Duodenal mucosa (tissue), 2 donors: Measurements from ENCODE around the gene AKAP8.

Experiments
- H3K27ac ChIP-seq: one replicate; pipeline ENCODE4 v1.7.0; 2013; ENCODE audit warnings: low read depth, low read length
- H3K27me3 ChIP-seq, 2 donors: one replicate each; pipeline ENCODE4 v1.7.0; 2013; ENCODE audit warnings: low read length in 2 of 2, control low read depth in 1 of 2; ENCODE audit not compliant: insufficient read depth in 2 of 2, control insufficient read depth in 1 of 2
- H3K36me3 ChIP-seq, 2 donors: one replicate each; pipeline ENCODE4 v1.7.0; 2013; ENCODE audit warnings: low read length in 2 of 2, control low read depth in 1 of 2; ENCODE audit not compliant: insufficient read depth in 2 of 2, control insufficient read depth in 1 of 2
- H3K4me1 ChIP-seq, 2 donors: one replicate each; pipeline ENCODE4 v1.7.0; 2013; ENCODE audit warnings: low read length in 2 of 2, control low read depth in 1 of 2; ENCODE audit not compliant: insufficient read depth in 2 of 2, control insufficient read depth in 1 of 2
- H3K4me3 ChIP-seq, 2 donors: one replicate each; pipeline ENCODE4 v1.7.0; 2013; ENCODE audit warnings: low read length in 2 of 2, low read depth in 1 of 2
- H3K9ac ChIP-seq, 2 donors: one replicate each; pipeline ENCODE4 v1.7.0; 2013; ENCODE audit warnings: low read length in 2 of 2, low read depth in 1 of 2
- H3K9me3 ChIP-seq, 2 donors: one replicate each; pipeline ENCODE4 v1.7.0; 2013; ENCODE audit warnings: low read length in 2 of 2, control low read depth in 1 of 2; ENCODE audit not compliant: control insufficient read depth in 1 of 2

The AKAP8 gene

DNA sequence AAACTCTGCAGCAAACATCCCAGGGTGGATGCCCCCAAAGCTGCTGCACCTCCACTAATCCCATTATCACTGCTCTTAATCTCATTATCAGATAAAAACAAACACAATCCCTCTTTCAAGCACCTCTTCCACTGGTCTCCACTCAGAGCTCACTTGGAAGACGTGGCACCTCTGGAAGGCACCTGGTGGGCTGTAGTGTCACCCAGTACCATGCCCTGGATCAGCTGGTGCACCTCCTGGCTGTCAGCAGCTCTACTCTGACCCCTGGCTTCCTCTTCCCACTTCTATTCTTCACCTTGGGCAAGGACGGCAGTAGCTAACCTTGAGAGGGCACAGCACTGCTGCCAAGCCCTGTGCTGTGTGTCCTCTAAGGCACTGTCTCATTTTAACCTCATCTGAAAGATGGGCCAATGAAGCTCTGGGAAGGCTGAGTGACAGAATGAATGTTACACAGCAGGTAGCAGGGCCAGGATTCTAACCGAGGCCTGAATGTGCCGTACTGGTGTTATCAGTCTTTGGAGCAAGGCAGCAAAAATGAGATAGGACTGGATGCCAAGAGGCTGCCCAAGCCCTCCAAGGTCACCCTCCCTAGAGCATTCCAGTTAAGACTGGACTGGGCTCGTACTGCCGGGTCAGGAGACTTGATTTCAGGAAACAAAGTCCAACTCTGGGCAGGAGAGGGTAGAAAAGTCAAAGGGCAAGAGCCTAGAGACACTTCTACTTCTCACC lies 54.6 kb downstream of the AKAP8 start:
- Histone ChIP-seq H3K4me1 (peaks cover 63 to 67% of the 10 kb centered on the region in 2 donors), H3K9ac (peak overlapping the region; percentile 15 to 33), H3K4me3 (peak overlapping the region in 1 of 2 donors; percentile 30), H3K27ac (peak overlapping the region; percentile 11), H3K27me3 (no peaks in the 10 kb centered on the region), H3K9me3 (no peaks in the 10 kb centered on the region), H3K36me3 (no peaks in the 10 kb centered on the region)

DNA sequence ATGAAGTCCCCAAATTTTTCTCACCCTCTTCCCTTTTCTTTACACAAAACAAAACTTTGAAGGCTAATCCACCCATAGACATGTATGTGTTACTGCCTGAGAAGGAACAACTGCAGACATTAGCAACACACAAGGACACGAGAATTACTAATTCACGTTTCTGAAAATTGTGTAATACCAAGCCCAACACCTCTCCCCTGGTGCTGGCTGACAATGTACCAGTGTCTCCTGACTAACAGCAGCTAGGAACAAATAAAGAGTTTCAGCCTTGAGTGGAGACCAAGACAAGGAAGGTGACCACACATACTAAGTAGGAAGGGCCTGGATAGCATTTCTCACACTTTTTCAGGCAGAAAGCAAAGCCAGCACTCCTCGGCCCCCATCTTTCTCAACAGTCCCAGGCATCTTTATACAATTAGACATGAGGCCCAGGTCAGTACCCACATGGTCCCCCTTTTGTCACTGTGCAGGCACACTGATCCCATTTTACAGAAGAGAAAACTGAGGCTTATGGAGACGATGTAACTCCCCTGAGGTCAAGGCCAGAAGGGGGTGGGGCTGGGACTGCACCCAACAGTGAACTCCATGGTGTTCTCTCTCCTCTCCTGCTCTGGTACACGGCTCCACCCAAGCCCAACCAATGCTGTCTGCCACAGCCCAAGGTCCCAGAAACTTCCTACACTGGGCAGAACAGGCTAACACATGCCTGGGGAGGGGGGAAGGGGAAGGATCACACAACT lies 55.9 kb downstream of the AKAP8 start:
- peaks cover 60 to 65% of the 10 kb centered on the region in 2 donors for H3K4me1 ChIP-seq

DNA sequence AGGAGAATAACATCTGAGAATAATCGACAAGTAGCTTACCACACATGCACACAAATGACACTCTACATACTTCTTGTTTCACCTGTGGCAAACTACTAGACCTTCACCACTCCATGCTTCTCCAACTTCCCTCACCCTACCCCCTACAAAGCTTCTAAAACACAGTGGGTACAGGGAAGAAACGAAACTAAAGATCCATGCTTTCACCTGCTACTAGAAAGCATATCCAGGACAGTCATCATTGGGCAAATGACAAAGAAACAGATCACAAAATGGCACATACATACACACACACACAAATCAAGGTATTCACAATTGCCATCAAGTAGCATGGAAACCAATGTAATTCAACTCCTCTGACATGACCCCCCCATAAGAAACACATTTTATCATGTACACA lies 57.8 kb downstream of the AKAP8 start:
- Histone ChIP-seq H3K9me3 (no peaks in the 10 kb centered on the region), H3K4me1 (peaks cover 67 to 72% of the 10 kb centered on the region in 2 donors), H3K4me3 (no peak overlapping the region), H3K36me3 (no peaks in the 10 kb centered on the region), H3K27ac (no peak overlapping the region), H3K9ac (no peak overlapping the region), H3K27me3 (no peaks in the 10 kb centered on the region)

More for the DNA sequence above, 55.9 kb downstream of the AKAP8 start:
- Histone ChIP-seq H3K27ac (no peak overlapping the region), H3K36me3 (no peaks in the 10 kb centered on the region), H3K27me3 (no peaks in the 10 kb centered on the region), H3K9ac (peak overlapping the region in 1 of 2 donors; percentile 9), H3K9me3 (no peaks in the 10 kb centered on the region), H3K4me3 (no peak overlapping the region)

DNA sequence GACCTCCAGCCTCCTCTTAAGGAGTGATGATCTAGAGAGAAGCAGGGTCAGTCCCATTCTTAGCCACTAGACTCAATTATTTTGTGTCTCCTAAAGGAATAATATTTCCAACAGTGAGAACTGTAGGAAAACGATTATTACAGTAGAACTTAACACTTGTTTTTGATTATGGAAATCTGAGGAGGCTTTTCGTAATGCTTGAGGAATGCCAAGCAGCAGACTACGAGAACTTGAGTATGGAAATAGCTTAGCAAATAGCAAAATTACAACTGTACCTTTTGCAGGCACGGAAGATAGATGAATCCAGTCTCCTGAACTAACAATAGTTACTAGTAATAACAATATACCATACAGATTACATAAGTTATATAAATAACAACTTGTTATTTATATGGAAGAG lies 59.5 kb downstream of the AKAP8 start:
- H3K4me3 ChIP-seq = no peak overlapping the region
- H3K36me3 ChIP-seq = no peaks in the 10 kb centered on the region
- no peaks in the 10 kb centered on the region for H3K9me3 ChIP-seq
- no peak overlapping the region for H3K27ac ChIP-seq
- no peaks in the 10 kb centered on the region for H3K27me3 ChIP-seq
- H3K4me1 ChIP-seq = peaks cover 65 to 69% of the 10 kb centered on the region in 2 donors
- H3K9ac ChIP-seq = no peak overlapping the region

DNA sequence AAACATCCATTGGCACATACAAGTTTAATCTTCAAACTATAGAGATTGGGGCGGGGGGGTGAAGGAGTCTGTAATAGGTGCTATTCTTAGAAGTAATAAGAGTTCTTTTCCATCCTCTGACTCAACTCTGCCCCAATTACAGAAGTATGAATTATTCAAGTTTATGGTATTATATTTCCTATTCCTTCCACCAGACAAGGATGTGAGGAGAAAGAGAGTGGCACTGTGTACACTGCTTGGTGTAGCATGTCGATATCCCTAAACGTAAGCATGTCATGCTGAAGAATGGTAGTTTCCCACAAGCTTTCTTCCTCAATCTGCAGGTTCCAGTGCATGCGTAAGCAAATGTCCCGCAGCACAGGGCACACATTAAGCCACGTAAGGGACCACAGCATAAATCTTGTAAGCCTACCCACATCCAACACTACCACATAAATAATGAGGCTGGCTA lies 61.3 kb downstream of the AKAP8 start:
- Histone ChIP-seq H3K27me3 (no peaks in the 10 kb centered on the region), H3K9ac (peak overlapping the region in 1 of 2 donors; percentile 21), H3K9me3 (no peaks in the 10 kb centered on the region), H3K36me3 (no peaks in the 10 kb centered on the region), H3K4me1 (peaks cover 50 to 66% of the 10 kb centered on the region in 2 donors), H3K4me3 (no peak overlapping the region), H3K27ac (peak overlapping the region; percentile 23)

DNA sequence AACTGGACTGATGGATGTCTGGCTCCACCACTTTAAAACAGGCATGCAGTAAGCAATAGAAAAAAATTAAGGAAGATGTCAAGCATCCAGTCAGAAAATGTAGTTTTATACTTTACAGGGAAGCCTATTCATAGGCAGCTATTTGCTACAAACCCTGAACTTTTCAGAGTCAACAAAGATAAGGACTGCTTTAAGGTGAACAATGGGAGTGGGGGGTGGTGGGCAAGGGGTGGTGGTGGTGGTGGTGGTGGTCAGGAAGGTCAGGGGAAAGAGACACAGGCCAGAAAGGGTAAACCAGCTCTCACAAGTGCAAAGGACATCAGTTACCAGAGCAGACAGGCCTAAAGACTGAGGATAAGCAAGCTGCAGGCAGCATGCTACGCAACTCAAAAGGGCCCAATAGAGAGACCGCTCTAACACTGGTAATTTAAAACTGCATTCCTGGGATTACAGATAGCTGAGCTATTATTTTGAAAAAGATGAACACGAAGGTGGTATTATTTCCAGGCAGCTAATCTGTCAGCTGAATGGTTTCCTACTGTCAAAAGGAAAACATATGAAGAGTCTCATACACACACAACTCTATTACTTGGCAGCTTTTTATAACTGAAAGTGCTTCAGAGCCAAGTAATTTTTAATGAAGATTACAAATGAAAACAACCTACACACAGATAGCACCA lies 62.1 kb downstream of the AKAP8 start:
- peaks cover 50 to 63% of the 10 kb centered on the region in 2 donors for H3K4me1 ChIP-seq

DNA sequence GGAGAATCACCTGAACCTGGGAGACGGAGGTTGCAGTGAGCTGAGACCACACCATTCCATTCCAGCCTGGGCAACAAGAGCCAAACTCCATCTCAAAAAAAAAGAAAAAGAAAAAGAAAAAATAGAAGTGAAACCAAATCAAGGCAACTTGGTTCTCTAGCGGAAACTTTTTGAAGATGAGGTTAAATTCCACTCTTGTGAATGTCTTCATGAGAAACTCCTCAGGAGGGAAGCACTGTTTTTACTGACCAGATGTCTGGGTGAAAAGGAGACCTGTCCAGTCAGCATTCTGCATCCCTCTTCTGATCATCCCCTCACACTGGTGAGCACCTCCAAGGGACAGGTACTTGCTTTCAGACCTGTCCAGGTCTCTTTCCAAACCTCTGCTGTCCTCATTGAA lies 63.1 kb downstream of the AKAP8 start:
- Histone ChIP-seq H3K9me3 (no peaks in the 10 kb centered on the region), H3K9ac (no peak overlapping the region), H3K4me3 (peak overlapping the region in 1 of 2 donors; percentile 14), H3K36me3 (no peaks in the 10 kb centered on the region), H3K27me3 (no peaks in the 10 kb centered on the region), H3K4me1 (peaks cover 47 to 58% of the 10 kb centered on the region in 2 donors), H3K27ac (no peak overlapping the region)

More for the DNA sequence above, 62.1 kb downstream of the AKAP8 start:
- no peak overlapping the region for H3K9ac ChIP-seq
- H3K4me3 ChIP-seq = no peak overlapping the region
- H3K27me3 ChIP-seq = no peaks in the 10 kb centered on the region
- H3K27ac ChIP-seq = peak overlapping the region; percentile 23
- no peaks in the 10 kb centered on the region for H3K36me3 ChIP-seq
- H3K9me3 ChIP-seq = no peaks in the 10 kb centered on the region

DNA sequence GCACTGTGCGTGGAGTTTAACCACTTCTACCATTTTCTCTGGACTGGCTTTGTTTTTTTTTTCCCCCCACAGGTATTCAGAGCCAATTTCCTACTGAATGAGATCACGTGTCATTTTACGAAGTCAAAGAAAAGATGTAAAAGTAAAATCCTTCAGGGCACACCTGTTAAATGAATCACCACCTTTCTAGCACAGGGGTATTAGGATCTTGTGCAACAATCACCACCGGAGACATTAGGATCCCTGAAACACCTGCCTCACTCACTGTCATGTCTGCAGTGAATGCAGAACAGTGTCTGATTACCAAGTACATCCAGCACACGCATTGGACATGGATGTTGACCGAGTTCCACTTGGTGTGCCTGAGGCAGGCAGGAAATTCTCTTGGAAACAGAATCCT lies 64.5 kb downstream of the AKAP8 start:
- Histone ChIP-seq H3K36me3 (no peaks in the 10 kb centered on the region), H3K4me1 (peaks cover 38 to 50% of the 10 kb centered on the region in 2 donors), H3K27ac (no peak overlapping the region), H3K9ac (no peak overlapping the region), H3K27me3 (no peaks in the 10 kb centered on the region), H3K4me3 (no peak overlapping the region), H3K9me3 (no peaks in the 10 kb centered on the region)

DNA sequence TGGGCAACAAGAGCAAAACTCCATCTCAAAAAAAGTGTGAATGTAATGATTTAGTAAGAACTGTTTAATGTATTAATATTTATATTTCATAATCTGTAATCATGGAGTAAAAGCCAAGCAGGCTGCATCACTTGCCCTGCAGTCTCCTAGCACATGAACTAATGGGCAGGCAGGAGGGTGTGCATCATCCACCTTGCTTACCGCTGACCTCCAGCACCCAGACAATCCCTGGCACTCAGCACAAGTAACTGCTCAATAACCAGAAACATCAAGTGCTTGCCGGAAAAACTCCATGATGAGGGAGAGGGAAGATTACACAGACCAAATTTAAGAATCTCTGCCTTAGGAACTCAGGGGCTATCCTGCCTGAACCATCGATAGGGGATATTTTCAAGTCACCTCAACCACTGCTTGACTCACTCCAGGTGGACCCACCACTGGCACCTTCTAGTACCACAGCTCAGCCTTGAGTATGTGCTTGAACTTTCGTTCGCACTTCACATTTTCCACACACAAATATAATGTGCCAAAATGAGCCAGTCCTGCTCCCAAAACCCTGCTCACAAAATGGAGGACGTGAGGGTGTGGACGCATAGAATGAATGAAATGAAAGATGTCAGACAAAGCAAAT lies 65.8 kb downstream of the AKAP8 start:
- H3K36me3 ChIP-seq = no peaks in the 10 kb centered on the region
- no peaks in the 10 kb centered on the region for H3K27me3 ChIP-seq
- no peak overlapping the region for H3K9ac ChIP-seq
- no peak overlapping the region for H3K27ac ChIP-seq
- peaks cover 33 to 46% of the 10 kb centered on the region in 2 donors for H3K4me1 ChIP-seq
- no peaks in the 10 kb centered on the region for H3K9me3 ChIP-seq
- H3K4me3 ChIP-seq = no peak overlapping the region
